ENCODE results near the gene PDE6A.
"Not testable (repeated sequence)": the region's sequence is repeated elsewhere in the genome, so short reads cannot be mapped to it uniquely, and the experiment has no call there.

PDE6A gene

GRCh38 chr5:149951138-149951749 is 6.7 kb upstream of the PDE6A start:
- DNase-seq, result no peak

GRCh38 chr5:149948993-149949392 is 4.4 kb upstream of the PDE6A start:
- DNase-seq, result no peak

- DNase-seq, result no peak
Observed at GRCh38 chr5:149946118-149946517, 1.5 kb upstream of the PDE6A start.

GRCh38 chr5:149943177-149943949 is 1.2 kb downstream of the PDE6A start:
- not testable (repeated sequence) for DNase-seq

- not testable (repeated sequence) for DNase-seq
Observed at GRCh38 chr5:149942741-149943169, 1.8 kb downstream of the PDE6A start.

- no peak for DNase-seq
Observed at GRCh38 chr5:149942199-149942598, 2.4 kb downstream of the PDE6A start.

GRCh38 chr5:149941795-149942194 is 2.8 kb downstream of the PDE6A start:
- DNase-seq, result no peak

GRCh38 chr5:149940941-149941644 is 3.5 kb downstream of the PDE6A start:
- DNase-seq, result no peak

GRCh38 chr5:149940077-149940574 is 4.5 kb downstream of the PDE6A start:
- DNase-seq, result peak; percentile 71

GRCh38 chr5:149939546-149939945 is 5.0 kb downstream of the PDE6A start:
- no peak for DNase-seq

- DNase-seq, result peak; percentile 29
Observed at GRCh38 chr5:149938791-149939358, 5.7 kb downstream of the PDE6A start.

- DNase-seq, result no peak
Observed at GRCh38 chr5:149938279-149938678, 6.3 kb downstream of the PDE6A start.

GRCh38 chr5:149937610-149938009 is 7.0 kb downstream of the PDE6A start:
- no peak for DNase-seq

- no peak for DNase-seq
Observed at GRCh38 chr5:149936700-149937091, 7.9 kb downstream of the PDE6A start.

- DNase-seq, result no peak
Observed at GRCh38 chr5:149936044-149936699, 8.4 kb downstream of the PDE6A start.

GRCh38 chr5:149935431-149935901 is 9.1 kb downstream of the PDE6A start:
- no peak for DNase-seq

GRCh38 chr5:149932445-149933350 is 11.9 kb downstream of the PDE6A start:
- no peak for DNase-seq

GRCh38 chr5:149931992-149932436 is 12.6 kb downstream of the PDE6A start:
- DNase-seq, result no peak

GRCh38 chr5:149930749-149931574 is 13.6 kb downstream of the PDE6A start:
- DNase-seq, result no peak

GRCh38 chr5:149930043-149930748 is 14.4 kb downstream of the PDE6A start:
- no peak for DNase-seq

All from activated CD4-positive, alpha-beta T cell treated with anti-CD3 and anti-CD28 coated beads, Interleukin-2, amount 50 U/mL, for 16 hours (primary cell).